ENCODE measurements around the gene IDH3B.

GRCh38 chr20:2610326-2610725 lies 53.7 kb downstream of the IDH3B start:
- TF ChIP-seq, protein P1, sequence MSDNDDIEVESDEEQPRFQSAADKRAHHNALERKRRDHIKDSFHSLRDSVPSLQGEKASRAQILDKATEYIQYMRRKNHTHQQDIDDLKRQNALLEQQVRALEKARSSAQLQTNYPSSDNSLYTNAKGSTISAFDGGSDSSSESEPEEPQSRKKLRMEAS (IDR thresholded peaks at IDR 0.05; ENCODE audit: low read depth, low read length), result no peak
- no peak for TF ChIP-seq CTCF (IDR thresholded peaks at IDR 0.05; ENCODE audit: low read depth, low read length)
- no peak for TF ChIP-seq POLR2A (IDR thresholded peaks at IDR 0.05; ENCODE audit: extremely low read depth, insufficient read length)
- TF ChIP-seq MYC (IDR thresholded peaks at IDR 0.05; ENCODE audit: low read depth, low read length), result no peak
